Testis (tissue), 3 donors: ENCODE measurements around the gene IQSEC3. TPM values are rescaled to one million over a fixed set of nuclear protein-coding genes. Genes with fewer than 3 reads are reported as not detected.

ENCODE experiments used
- DNase-seq: peaks from one replicate; pipeline ENCODE4 v3.0.0-alpha.2; 2019
- H3K27ac ChIP-seq, 2 donors: fragments of 200-600 bp; sonication (generic); one replicate each; pipeline ENCODE4 v1.5.1; 2019
- H3K27me3 ChIP-seq: fragments of 200-600 bp; sonication (generic); one replicate; pipeline ENCODE4 v1.5.1; 2019
- H3K36me3 ChIP-seq: fragments of 200-600 bp; sonication (generic); one replicate; pipeline ENCODE4 v1.5.1; 2017; ENCODE audit warnings: low read depth; ENCODE audit errors: missing control alignments
- H3K4me1 ChIP-seq: fragments of 200-600 bp; sonication (generic); one replicate; pipeline ENCODE4 v1.5.1; 2019
- H3K4me3 ChIP-seq, 2 donors: fragments of 200-600 bp; sonication (generic); one replicate each; pipeline ENCODE4 v1.5.1; 2017 to 2019
- H3K9me3 ChIP-seq: fragments of 200-600 bp; sonication (generic); one replicate; pipeline ENCODE4 v1.5.1; 2017
- POLR2A ChIP-seq: fragments of 450-650 bp; IDR thresholded peaks from one replicate; pipeline ENCODE4 v1.6.1; 2017; ENCODE audit warnings: antibody characterized with exemption, mild to moderate bottlenecking, moderate library complexity
- WGBS, 2 donors: methylation state at CpG; one replicate each; pipeline ENCODE4 v1.1.5; 2018; 5-methylcytosine and 5-hydroxymethylcytosine counted together
- intact Hi-C: fragments of 100-400 bp; cut with DNase I; formaldehyde crosslinking; loops from one replicate; pipeline ENCODE4 v1.15.1; 2023; ENCODE audit warnings: low total_unique reads
- polyA plus RNA-seq: library from polyadenylated mRNA; stranded (reverse); fragments of 350-450 nt; fragmentation: Illumina TruSeq; extraction: RNeasy Lipid Tissue Mini Kit (QIAGEN cat#74804); gene quantifications from one replicate; pipeline ENCODE4 v1.2.3, GENCODE V29; 2014; ENCODE audit warnings: low read depth, low replicate concordance; ENCODE audit not compliant: insufficient read depth
- total RNA-seq, 2 donors: library from RNA; depleted of rRNA; stranded (reverse); fragments of >200 nt; gene quantifications; one replicate each; pipeline ENCODE4 v1.2.3, GENCODE V29; 2016
- TF ChIP-seq, protein P1 (sequence below), 3 experiments: fragments of 450-650 bp in 2 of 3; fragments of 200-600 bp in 1 of 3; sonication (generic) in 1 of 3; IDR thresholded peaks; one replicate each; pipeline ENCODE4 v1.5.1; 2016 to 2019; ENCODE audit warnings: antibody characterized with exemption in 3 of 3, mild to moderate bottlenecking in 2 of 3, moderate library complexity in 1 of 3

Gene IQSEC3
- total and polyA plus RNA-seq, 3 donors from 2014 or later = 3.9 to 12.2 (median 4.5) TPM

- TF ChIP-seq POLR2A = no peak
- TF ChIP-seq, protein P1, sequence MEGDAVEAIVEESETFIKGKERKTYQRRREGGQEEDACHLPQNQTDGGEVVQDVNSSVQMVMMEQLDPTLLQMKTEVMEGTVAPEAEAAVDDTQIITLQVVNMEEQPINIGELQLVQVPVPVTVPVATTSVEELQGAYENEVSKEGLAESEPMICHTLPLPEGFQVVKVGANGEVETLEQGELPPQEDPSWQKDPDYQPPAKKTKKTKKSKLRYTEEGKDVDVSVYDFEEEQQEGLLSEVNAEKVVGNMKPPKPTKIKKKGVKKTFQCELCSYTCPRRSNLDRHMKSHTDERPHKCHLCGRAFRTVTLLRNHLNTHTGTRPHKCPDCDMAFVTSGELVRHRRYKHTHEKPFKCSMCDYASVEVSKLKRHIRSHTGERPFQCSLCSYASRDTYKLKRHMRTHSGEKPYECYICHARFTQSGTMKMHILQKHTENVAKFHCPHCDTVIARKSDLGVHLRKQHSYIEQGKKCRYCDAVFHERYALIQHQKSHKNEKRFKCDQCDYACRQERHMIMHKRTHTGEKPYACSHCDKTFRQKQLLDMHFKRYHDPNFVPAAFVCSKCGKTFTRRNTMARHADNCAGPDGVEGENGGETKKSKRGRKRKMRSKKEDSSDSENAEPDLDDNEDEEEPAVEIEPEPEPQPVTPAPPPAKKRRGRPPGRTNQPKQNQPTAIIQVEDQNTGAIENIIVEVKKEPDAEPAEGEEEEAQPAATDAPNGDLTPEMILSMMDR (IDR thresholded peaks at IDR 0.05) = no peak
- 74 to 82% methylated on average over 14 of the region's 14 CpGs for WGBS, 2 donors
- intact Hi-C loops = no loop called here
- no peak overlapping the region for H3K4me3 ChIP-seq
- H3K36me3 ChIP-seq = no peaks in the 10 kb centered on the region
- H3K27ac ChIP-seq = no peak overlapping the region
- no peaks in the 10 kb centered on the region for H3K27me3 ChIP-seq
- H3K4me1 ChIP-seq = no peaks in the 10 kb centered on the region
- no peaks in the 10 kb centered on the region for H3K9me3 ChIP-seq
- no peak for DNase-seq
These were observed 78.9 kb downstream of the IQSEC3 start for GRCh38 chr12:145369-145960.

- Histone ChIP-seq H3K4me3 (no peak overlapping the region), H3K36me3 (no peaks in the 10 kb centered on the region), H3K27me3 (no peaks in the 10 kb centered on the region), H3K27ac (no peak overlapping the region), H3K9me3 (no peaks in the 10 kb centered on the region), H3K4me1 (no peaks in the 10 kb centered on the region)
- TF ChIP-seq, protein P1 (IDR thresholded peaks at IDR 0.05) = no peak
- no peak for TF ChIP-seq POLR2A
- WGBS, 2 donors = 97 to 98% methylated on average over 9 of the region's 9 CpGs
- no peak for DNase-seq
- intact Hi-C loops = no loop called here
These were observed 80.7 kb downstream of the IQSEC3 start for GRCh38 chr12:147242-147641.

DNA sequence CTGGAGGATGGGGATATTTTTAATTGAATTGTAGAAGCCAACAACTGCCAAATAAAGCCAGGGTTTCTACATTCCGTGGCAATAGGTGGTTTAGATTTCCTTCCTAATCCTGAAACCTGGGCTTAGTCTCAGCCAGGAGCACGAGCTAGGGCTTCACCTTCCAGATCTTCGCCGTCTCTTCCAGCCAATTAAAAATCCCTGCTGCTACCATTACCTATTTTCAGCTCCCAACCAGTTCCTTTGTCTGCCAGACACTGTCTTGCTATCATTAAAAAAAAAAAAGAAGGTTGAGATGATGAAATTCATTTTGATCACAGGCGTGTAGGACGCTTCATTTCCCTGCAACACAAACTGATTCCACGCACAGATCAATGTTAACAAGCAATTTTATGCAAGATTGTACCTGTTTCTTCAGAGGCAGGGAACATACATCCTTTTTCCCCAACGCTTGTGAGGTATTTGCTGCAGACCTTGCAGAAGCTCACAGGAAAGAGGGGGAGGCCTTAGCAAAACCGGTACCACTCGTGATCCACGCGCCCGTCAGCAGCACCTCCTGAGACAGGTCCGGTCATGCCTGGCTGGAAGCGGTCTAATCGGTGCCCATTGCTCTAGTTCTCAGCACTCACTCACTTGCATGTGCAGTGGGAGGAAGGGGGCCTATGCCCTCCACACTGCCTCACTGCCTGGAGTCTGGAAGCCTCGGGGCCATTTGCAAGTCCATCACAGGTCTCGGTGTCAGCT lies 82.3 kb downstream of the IQSEC3 start:
- Histone ChIP-seq H3K9me3 (no peaks in the 10 kb centered on the region), H3K36me3 (no peaks in the 10 kb centered on the region), H3K4me1 (no peaks in the 10 kb centered on the region), H3K4me3 (no peak overlapping the region), H3K27ac (no peak overlapping the region), H3K27me3 (no peaks in the 10 kb centered on the region)
- TF ChIP-seq, protein P1 (IDR thresholded peaks at IDR 0.05) = no peak
- no peak for TF ChIP-seq POLR2A
- DNase-seq = no peak
- WGBS, 2 donors = 85 to 87% methylated on average over 18 of the region's 18 CpGs
- intact Hi-C loops = no loop called here

- Histone ChIP-seq H3K27me3 (no peaks in the 10 kb centered on the region), H3K27ac (no peak overlapping the region), H3K4me1 (no peaks in the 10 kb centered on the region), H3K36me3 (no peaks in the 10 kb centered on the region), H3K9me3 (no peaks in the 10 kb centered on the region), H3K4me3 (no peak overlapping the region)
- DNase-seq = no peak
- intact Hi-C loops = no loop called here
- TF ChIP-seq, protein P1 (IDR thresholded peaks at IDR 0.05) = no peak
- TF ChIP-seq POLR2A = no peak
- WGBS, 2 donors = 87 to 89% methylated on average over 5 of the region's 5 CpGs
These were observed 85.0 kb downstream of the IQSEC3 start for GRCh38 chr12:151579-151978.

GRCh38 chr12:152440-152839 lies 85.9 kb downstream of the IQSEC3 start:
- Histone ChIP-seq H3K4me3 (no peak overlapping the region), H3K27me3 (no peaks in the 10 kb centered on the region), H3K36me3 (no peaks in the 10 kb centered on the region), H3K27ac (no peak overlapping the region), H3K9me3 (no peaks in the 10 kb centered on the region), H3K4me1 (no peaks in the 10 kb centered on the region)
- intact Hi-C loops = no loop called here
- DNase-seq = no peak
- TF ChIP-seq, protein P1 (IDR thresholded peaks at IDR 0.05) = no peak
- no peak for TF ChIP-seq POLR2A
- WGBS, 2 donors = 48 to 70% methylated on average over 3 of the region's 3 CpGs
